Measurements from ENCODE around the gene MTMR6.

MTMR6 gene

GRCh38 chr13:25222740-25223139 lies 64.5 kb downstream of the MTMR6 start:
- Histone ChIP-seq H3K4me3 (ENCODE audit: low read length) (no peak overlapping the region), H3K27ac (ENCODE audit: low read length) (no peak overlapping the region), H3K9me2 (replicated peaks; ENCODE audit: insufficient read depth, low read length) (no peaks in the 10 kb centered on the region), H3K4me2 (ENCODE audit: low read depth, low read length) (no peak overlapping the region), H3K4me1 (ENCODE audit: low read length) (no peaks in the 10 kb centered on the region), H3K9me3 (replicated peaks; ENCODE audit: insufficient read depth, low read length) (no peaks in the 10 kb centered on the region), H3K79me2 (ENCODE audit: low read length) (no peaks in the 10 kb centered on the region), H3F3A (ENCODE audit: insufficient read depth, low read length) (no peaks in the 10 kb centered on the region), H4K20me1 (ENCODE audit: insufficient read depth, low read length) (no peaks in the 10 kb centered on the region), H3K9ac (ENCODE audit: low read length) (no peak overlapping the region), H3K27me3 (replicated peaks; ENCODE audit: insufficient read depth, low read length) (no peaks in the 10 kb centered on the region), H3K36me3 (replicated peaks; ENCODE audit: insufficient read depth, low read length) (no peaks in the 10 kb centered on the region), H2AFZ (ENCODE audit: low read length) (no peak overlapping the region)
- TF ChIP-seq CTCF (IDR thresholded peaks at IDR 0.05; ENCODE audit: low read length) (no peak), EZH2 (optimal IDR thresholded peaks at IDR 0.05; ENCODE audit: low read depth, low read length) (no peak)
- no peak for DNase-seq

- no peak for TF ChIP-seq CTCF (IDR thresholded peaks at IDR 0.05; ENCODE audit: low read length)
- TF ChIP-seq EZH2phosphoT487 (IDR thresholded peaks at IDR 0.05; ENCODE audit: low read length) = no peak
- no peak for TF ChIP-seq EZH2 (optimal IDR thresholded peaks at IDR 0.05; ENCODE audit: low read depth, low read length)
- Histone ChIP-seq H3K27me3 (replicated peaks; ENCODE audit: insufficient read depth, low read length) (no peaks in the 10 kb centered on the region), H3K9ac (ENCODE audit: low read length) (no peak overlapping the region), H3F3A (ENCODE audit: insufficient read depth, low read length) (no peaks in the 10 kb centered on the region), H3K4me3 (ENCODE audit: low read length) (no peak overlapping the region), H3K9me3 (replicated peaks; ENCODE audit: insufficient read depth, low read length) (no peaks in the 10 kb centered on the region), H3K4me1 (ENCODE audit: low read length) (no peaks in the 10 kb centered on the region), H3K79me2 (ENCODE audit: low read length) (no peaks in the 10 kb centered on the region), H3K4me2 (ENCODE audit: low read depth, low read length) (no peak overlapping the region), H2AFZ (ENCODE audit: low read length) (no peak overlapping the region), H3K36me3 (replicated peaks; ENCODE audit: insufficient read depth, low read length) (no peaks in the 10 kb centered on the region), H3K9me2 (replicated peaks; ENCODE audit: insufficient read depth, low read length) (no peaks in the 10 kb centered on the region), H4K20me1 (ENCODE audit: insufficient read depth, low read length) (no peaks in the 10 kb centered on the region), H3K27ac (ENCODE audit: low read length) (no peak overlapping the region)
- DNase-seq = no peak
Observed at GRCh38 chr13:25218019-25218418, 69.3 kb downstream of the MTMR6 start.

GRCh38 chr13:25217023-25217885 lies 70.0 kb downstream of the MTMR6 start:
- Histone ChIP-seq H3K27me3 (replicated peaks; ENCODE audit: insufficient read depth, low read length) (no peaks in the 10 kb centered on the region), H4K20me1 (ENCODE audit: insufficient read depth, low read length) (no peaks in the 10 kb centered on the region), H3K79me2 (ENCODE audit: low read length) (no peaks in the 10 kb centered on the region), H3K4me3 (ENCODE audit: low read length) (no peak overlapping the region), H3K4me1 (ENCODE audit: low read length) (no peaks in the 10 kb centered on the region), H3K4me2 (ENCODE audit: low read depth, low read length) (no peak overlapping the region), H3K27ac (ENCODE audit: low read length) (no peak overlapping the region), H3K9me2 (replicated peaks; ENCODE audit: insufficient read depth, low read length) (no peaks in the 10 kb centered on the region), H3K9ac (ENCODE audit: low read length) (no peak overlapping the region), H3F3A (ENCODE audit: insufficient read depth, low read length) (no peaks in the 10 kb centered on the region), H3K9me3 (replicated peaks; ENCODE audit: insufficient read depth, low read length) (no peaks in the 10 kb centered on the region), H3K36me3 (replicated peaks; ENCODE audit: insufficient read depth, low read length) (no peaks in the 10 kb centered on the region), H2AFZ (ENCODE audit: low read length) (no peak overlapping the region)
- TF ChIP-seq CTCF (IDR thresholded peaks at IDR 0.05; ENCODE audit: low read length) (no peak), EZH2 (optimal IDR thresholded peaks at IDR 0.05; ENCODE audit: low read depth, low read length) (no peak), EZH2phosphoT487 (IDR thresholded peaks at IDR 0.05; ENCODE audit: low read length) (no peak)
- DNase-seq = no peak

All from MM.1S (cell line).